HS-27A (cell line): Measurements from ENCODE around the gene CEP131.

Experiments used
- DNase-seq: peaks from one replicate; pipeline ENCODE4 v3.0.0-alpha.2; 2012; ENCODE audit warnings: low read depth, missing footprints

Gene CEP131

GRCh38 chr17:81251709-81252301, 29.0 kb upstream of the CEP131 start:
- no peak for DNase-seq

- DNase-seq: no peak
Measured at GRCh38 chr17:81251094-81251708, 28.4 kb upstream of the CEP131 start.

GRCh38 chr17:81250286-81251093, 27.7 kb upstream of the CEP131 start:
- DNase-seq: no peak

- DNase-seq: no peak
Measured at GRCh38 chr17:81249223-81250040, 26.7 kb upstream of the CEP131 start.

- no peak for DNase-seq
Measured at GRCh38 chr17:81248649-81249048, 25.9 kb upstream of the CEP131 start.

GRCh38 chr17:81247339-81247990, 24.7 kb upstream of the CEP131 start:
- no peak for DNase-seq

GRCh38 chr17:81246679-81247338, 24.0 kb upstream of the CEP131 start:
- DNase-seq: no peak

GRCh38 chr17:81246343-81246670, 23.5 kb upstream of the CEP131 start:
- DNase-seq: no peak

GRCh38 chr17:81245665-81246342, 23.0 kb upstream of the CEP131 start:
- DNase-seq: no peak

GRCh38 chr17:81245024-81245664, 22.4 kb upstream of the CEP131 start:
- no peak for DNase-seq

GRCh38 chr17:81244358-81245023, 21.7 kb upstream of the CEP131 start:
- no peak for DNase-seq

GRCh38 chr17:81243333-81243664, 20.5 kb upstream of the CEP131 start:
- DNase-seq: no peak

- DNase-seq: no peak
Measured at GRCh38 chr17:81242421-81243332, 19.9 kb upstream of the CEP131 start.

- no peak for DNase-seq
Measured at GRCh38 chr17:81241648-81242420, 19.1 kb upstream of the CEP131 start.

GRCh38 chr17:81241203-81241602, 18.4 kb upstream of the CEP131 start:
- no peak for DNase-seq

- no peak for DNase-seq
Measured at GRCh38 chr17:81240761-81241160, 18.0 kb upstream of the CEP131 start.

- no peak for DNase-seq
Measured at GRCh38 chr17:81239714-81240555, 17.2 kb upstream of the CEP131 start.
